ENCODE data around the gene GRID1.

Gene GRID1

GRCh38 chr10:86312701-86313270 lies 53.8 kb downstream of the GRID1 start:
- DNase-seq: no peak

- DNase-seq: no peak
Measured at GRCh38 chr10:86311906-86312305, 54.7 kb downstream of the GRID1 start.

- DNase-seq: no peak
Measured at GRCh38 chr10:86311190-86311589, 55.4 kb downstream of the GRID1 start.

GRCh38 chr10:86310702-86311101 lies 55.9 kb downstream of the GRID1 start:
- no peak for DNase-seq

- DNase-seq: no peak
Measured at GRCh38 chr10:86310291-86310690, 56.3 kb downstream of the GRID1 start.

- no peak for DNase-seq
Measured at GRCh38 chr10:86308056-86308455, 58.5 kb downstream of the GRID1 start.

- peak; percentile 3 to 28 for DNase-seq
Measured at GRCh38 chr10:86306628-86307278, 59.8 kb downstream of the GRID1 start.

- DNase-seq: no peak
Measured at GRCh38 chr10:86305521-86305920, 61.1 kb downstream of the GRID1 start.

GRCh38 chr10:86304436-86304835 lies 62.2 kb downstream of the GRID1 start:
- DNase-seq: no peak

- no peak for DNase-seq
Measured at GRCh38 chr10:86303626-86304025, 63.0 kb downstream of the GRID1 start.

- no peak for DNase-seq
Measured at GRCh38 chr10:86301971-86302370, 64.6 kb downstream of the GRID1 start.

- no peak for DNase-seq
Measured at GRCh38 chr10:86300931-86301830, 65.4 kb downstream of the GRID1 start.

GRCh38 chr10:86300399-86300925 lies 66.1 kb downstream of the GRID1 start:
- no peak for DNase-seq

- DNase-seq: no peak
Measured at GRCh38 chr10:86299562-86299961, 67.0 kb downstream of the GRID1 start.

GRCh38 chr10:86298501-86299001 lies 68.0 kb downstream of the GRID1 start:
- DNase-seq: no peak

- no peak for DNase-seq
Measured at GRCh38 chr10:86295791-86296190, 70.8 kb downstream of the GRID1 start.

- no peak for DNase-seq
Measured at GRCh38 chr10:86295351-86295750, 71.2 kb downstream of the GRID1 start.

GRCh38 chr10:86294346-86295265 lies 72.0 kb downstream of the GRID1 start:
- DNase-seq: no peak

GRCh38 chr10:86293396-86293791 lies 73.2 kb downstream of the GRID1 start:
- no peak for DNase-seq

- no peak for DNase-seq
Measured at GRCh38 chr10:86292462-86293395, 73.9 kb downstream of the GRID1 start.

All from inflammatory macrophage (primary cell).